ENCODE results near the gene OSMR.

GRCh38 chr5:38892363-38892762, 46.6 kb downstream of the OSMR start:
- TF ChIP-seq PTBP1 (IDR thresholded peaks at IDR 0.05; ENCODE audit: low read depth, low read length, poor library complexity, severe bottlenecking) = no peak
- TF ChIP-seq JUNB (CRISPR knock-in tag; IDR thresholded peaks at IDR 0.05; ENCODE audit: borderline replicate concordance) = no peak
- no peak for TF ChIP-seq ZIK1 (CRISPR knock-in tag; IDR thresholded peaks at IDR 0.05; ENCODE audit: borderline replicate concordance, low read depth)
- TF ChIP-seq DZIP1 (CRISPR knock-in tag; IDR thresholded peaks at IDR 0.05) = no peak
- no peak for TF ChIP-seq EZH2 (conservative IDR thresholded peaks at IDR 0.05; ENCODE audit: low read depth, low read length)
- no peak for TF ChIP-seq POLR2A (IDR thresholded peaks at IDR 0.05; ENCODE audit: insufficient read depth in 1 of 2, low read depth in 2 of 2, low read length in 2 of 2)
- no peak for TF ChIP-seq ZNF317 (CRISPR knock-in tag; IDR thresholded peaks at IDR 0.05)
- TF ChIP-seq PHF20 (CRISPR knock-in tag; IDR thresholded peaks at IDR 0.05) = no peak
- no peak for TF ChIP-seq RXRA (CRISPR knock-in tag; IDR thresholded peaks at IDR 0.05)
- TF ChIP-seq TFDP2 (CRISPR knock-in tag; IDR thresholded peaks at IDR 0.05) = no peak
